Measurements from ENCODE around the gene NTHL1. TPM values are rescaled to one million over a fixed set of nuclear protein-coding genes. Genes with fewer than 3 reads are reported as not detected.

The NTHL1 gene
- total and polyA plus RNA-seq, 2 of the 13 experiments (the other 11 are each of a cell fraction or from before 2014, with no cell fraction given) = 47.5 to 64.9 TPM

DNA sequence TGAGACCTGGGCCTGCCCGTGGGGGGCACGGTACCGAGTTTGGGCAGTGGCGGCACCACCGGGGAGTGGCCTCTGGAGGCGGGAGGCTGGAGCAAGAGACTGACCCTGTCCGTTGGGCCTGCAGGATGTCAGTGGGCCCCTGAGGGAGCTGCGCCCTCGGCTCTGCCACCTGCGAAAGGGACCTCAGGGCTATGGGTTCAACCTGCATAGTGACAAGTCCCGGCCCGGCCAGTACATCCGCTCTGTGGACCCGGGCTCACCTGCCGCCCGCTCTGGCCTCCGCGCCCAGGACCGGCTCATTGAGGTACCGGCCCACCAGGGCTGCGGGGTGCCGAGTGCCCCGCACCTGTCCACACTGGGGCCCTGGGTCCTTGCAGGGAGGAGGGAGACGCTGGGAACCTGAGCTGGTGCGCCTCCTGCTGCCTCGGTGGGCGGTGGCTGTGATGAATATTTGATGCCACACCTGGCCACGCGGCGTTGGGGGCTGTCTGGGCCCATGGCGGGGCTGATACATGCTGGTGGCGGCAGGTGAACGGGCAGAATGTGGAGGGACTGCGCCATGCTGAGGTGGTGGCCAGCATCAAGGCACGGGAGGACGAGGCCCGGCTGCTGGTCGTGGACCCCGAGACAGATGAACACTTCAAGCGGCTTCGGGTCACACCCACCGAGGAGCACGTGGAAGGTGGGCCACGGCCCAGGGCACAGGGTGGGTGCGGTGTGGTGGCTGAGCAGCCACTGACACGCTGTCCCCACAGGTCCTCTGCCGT is 11.3 kb downstream of the NTHL1 start (continued):
- TF ChIP-seq NR3C1 (CRISPR knock-in tag; IDR thresholded peaks at IDR 0.05) (no peak), BORCS8-MEF2B (CRISPR knock-in tag; IDR thresholded peaks at IDR 0.05) (peak; percentile 75; the same call in 1 of the 2 replicates), RCOR2 (CRISPR knock-in tag; IDR thresholded peaks at IDR 0.05) (no peak), ZMAT3 (CRISPR knock-in tag; conservative IDR thresholded peaks at IDR 0.05) (0 out of 2 replicates have a peak, but pooled peaks have one; percentile 55), CREB3 (CRISPR knock-in tag; IDR thresholded peaks at IDR 0.05) (no peak), BCL6 (CRISPR knock-in tag; IDR thresholded peaks at IDR 0.05) (no peak), LCORL (IDR thresholded peaks at IDR 0.05) (no peak), LCORL (CRISPR knock-in tag; IDR thresholded peaks at IDR 0.05) (no peak), FOXC1 (CRISPR knock-in tag; IDR thresholded peaks at IDR 0.05; ENCODE audit: borderline replicate concordance) (no peak), SYNCRIP (IDR thresholded peaks at IDR 0.05; ENCODE audit: insufficient read depth, low read depth, low read length) (no peak), PAX8 (CRISPR knock-in tag; IDR thresholded peaks at IDR 0.05; ENCODE audit: borderline replicate concordance) (no peak), FLYWCH1 (CRISPR knock-in tag; IDR thresholded peaks at IDR 0.05) (no peak), ZNF703 (CRISPR knock-in tag; IDR thresholded peaks at IDR 0.05; ENCODE audit: borderline replicate concordance) (no peak), PHF8 (CRISPR knock-in tag; IDR thresholded peaks at IDR 0.05) (no peak), ZNF335 (CRISPR knock-in tag; IDR thresholded peaks at IDR 0.05) (no peak), FOXP1 (IDR thresholded peaks at IDR 0.05) (no peak), FOXP1 (CRISPR knock-in tag; IDR thresholded peaks at IDR 0.05) (no peak), HMG20B (CRISPR knock-in tag; conservative IDR thresholded peaks at IDR 0.05) (no peak)
- TF ChIP-seq, protein P1, sequence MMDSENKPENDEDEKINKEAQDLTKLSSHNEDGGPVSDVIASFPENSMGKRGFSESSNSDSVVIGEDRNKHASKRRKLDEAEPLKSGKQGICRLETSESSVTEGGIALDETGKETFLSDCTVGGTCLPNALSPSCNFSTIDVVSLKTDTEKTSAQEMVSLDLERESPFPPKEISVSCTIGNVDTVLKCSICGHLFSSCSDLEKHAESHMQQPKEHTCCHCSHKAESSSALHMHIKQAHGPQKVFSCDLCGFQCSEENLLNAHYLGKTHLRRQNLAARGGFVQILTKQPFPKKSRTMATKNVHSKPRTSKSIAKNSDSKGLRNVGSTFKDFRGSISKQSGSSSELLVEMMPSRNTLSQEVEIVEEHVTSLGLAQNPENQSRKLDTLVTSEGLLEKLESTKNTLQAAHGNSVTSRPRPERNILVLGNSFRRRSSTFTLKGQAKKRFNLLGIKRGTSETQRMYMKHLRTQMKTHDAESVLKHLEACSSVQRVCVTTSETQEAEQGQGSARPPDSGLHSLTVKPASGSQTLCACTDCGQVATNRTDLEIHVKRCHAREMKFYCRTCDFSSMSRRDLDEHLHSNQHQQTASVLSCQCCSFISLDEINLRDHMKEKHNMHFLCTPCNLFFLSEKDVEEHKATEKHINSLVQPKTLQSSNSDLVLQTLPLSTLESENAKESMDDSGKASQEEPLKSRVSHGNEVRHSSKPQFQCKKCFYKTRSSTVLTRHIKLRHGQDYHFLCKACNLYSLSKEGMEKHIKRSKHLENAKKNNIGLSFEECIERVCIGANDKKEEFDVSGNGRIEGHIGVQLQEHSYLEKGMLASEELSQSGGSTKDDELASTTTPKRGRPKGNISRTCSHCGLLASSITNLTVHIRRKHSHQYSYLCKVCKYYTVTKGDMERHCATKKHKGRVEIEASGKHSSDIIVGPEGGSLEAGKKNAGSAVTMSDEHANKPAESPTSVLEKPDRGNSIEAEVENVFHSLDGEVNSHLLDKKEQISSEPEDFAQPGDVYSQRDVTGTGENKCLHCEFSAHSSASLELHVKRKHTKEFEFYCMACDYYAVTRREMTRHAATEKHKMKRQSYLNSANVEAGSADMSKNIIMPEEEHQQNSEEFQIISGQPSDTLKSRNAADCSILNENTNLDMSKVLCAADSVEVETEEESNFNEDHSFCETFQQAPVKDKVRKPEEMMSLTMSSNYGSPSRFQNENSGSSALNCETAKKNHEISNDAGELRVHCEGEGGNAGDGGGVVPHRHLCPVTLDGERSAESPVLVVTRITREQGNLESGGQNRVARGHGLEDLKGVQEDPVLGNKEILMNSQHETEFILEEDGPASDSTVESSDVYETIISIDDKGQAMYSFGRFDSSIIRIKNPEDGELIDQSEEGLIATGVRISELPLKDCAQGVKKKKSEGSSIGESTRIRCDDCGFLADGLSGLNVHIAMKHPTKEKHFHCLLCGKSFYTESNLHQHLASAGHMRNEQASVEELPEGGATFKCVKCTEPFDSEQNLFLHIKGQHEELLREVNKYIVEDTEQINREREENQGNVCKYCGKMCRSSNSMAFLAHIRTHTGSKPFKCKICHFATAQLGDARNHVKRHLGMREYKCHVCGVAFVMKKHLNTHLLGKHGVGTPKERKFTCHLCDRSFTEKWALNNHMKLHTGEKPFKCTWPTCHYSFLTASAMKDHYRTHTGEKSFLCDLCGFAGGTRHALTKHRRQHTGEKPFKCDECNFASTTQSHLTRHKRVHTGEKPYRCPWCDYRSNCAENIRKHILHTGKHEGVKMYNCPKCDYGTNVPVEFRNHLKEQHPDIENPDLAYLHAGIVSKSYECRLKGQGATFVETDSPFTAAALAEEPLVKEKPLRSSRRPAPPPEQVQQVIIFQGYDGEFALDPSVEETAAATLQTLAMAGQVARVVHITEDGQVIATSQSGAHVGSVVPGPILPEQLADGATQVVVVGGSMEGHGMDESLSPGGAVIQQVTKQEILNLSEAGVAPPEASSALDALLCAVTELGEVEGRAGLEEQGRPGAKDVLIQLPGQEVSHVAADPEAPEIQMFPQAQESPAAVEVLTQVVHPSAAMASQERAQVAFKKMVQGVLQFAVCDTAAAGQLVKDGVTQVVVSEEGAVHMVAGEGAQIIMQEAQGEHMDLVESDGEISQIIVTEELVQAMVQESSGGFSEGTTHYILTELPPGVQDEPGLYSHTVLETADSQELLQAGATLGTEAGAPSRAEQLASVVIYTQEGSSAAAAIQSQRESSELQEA (CRISPR knock-in tag; IDR thresholded peaks at IDR 0.05; ENCODE audit: not compliant biosample characterization) = peak; percentile 13
- TF ChIP-seq, protein P2, sequence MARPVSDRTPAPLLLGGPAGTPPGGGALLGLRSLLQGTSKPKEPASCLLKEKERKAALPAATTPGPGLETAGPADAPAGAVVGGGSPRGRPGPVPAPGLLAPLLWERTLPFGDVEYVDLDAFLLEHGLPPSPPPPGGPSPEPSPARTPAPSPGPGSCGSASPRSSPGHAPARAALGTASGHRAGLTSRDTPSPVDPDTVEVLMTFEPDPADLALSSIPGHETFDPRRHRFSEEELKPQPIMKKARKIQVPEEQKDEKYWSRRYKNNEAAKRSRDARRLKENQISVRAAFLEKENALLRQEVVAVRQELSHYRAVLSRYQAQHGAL (CRISPR knock-in tag; IDR thresholded peaks at IDR 0.05; ENCODE audit: not compliant biosample characterization) = no peak
